HL-60/S4 (cell line): ENCODE results near the gene KLHDC1.
"Not testable (repeated sequence)": the region's sequence is repeated elsewhere in the genome, so short reads cannot be mapped to it uniquely, and the experiment has no call there.

Experiments used
- in situ Hi-C: fragments of 300-500 bp; cut with MboI; formaldehyde crosslinking; loops from 2 replicates; pipeline ENCODE4 v1.14.3; 2022; ENCODE audit warnings: low sequenced_read_pairs

KLHDC1 gene, protein sequence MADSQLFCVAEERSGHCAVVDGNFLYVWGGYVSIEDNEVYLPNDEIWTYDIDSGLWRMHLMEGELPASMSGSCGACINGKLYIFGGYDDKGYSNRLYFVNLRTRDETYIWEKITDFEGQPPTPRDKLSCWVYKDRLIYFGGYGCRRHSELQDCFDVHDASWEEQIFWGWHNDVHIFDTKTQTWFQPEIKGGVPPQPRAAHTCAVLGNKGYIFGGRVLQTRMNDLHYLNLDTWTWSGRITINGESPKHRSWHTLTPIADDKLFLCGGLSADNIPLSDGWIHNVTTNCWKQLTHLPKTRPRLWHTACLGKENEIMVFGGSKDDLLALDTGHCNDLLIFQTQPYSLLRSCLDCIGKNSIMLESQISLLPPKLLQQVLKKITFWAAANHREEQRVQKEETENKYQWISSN

DNA sequence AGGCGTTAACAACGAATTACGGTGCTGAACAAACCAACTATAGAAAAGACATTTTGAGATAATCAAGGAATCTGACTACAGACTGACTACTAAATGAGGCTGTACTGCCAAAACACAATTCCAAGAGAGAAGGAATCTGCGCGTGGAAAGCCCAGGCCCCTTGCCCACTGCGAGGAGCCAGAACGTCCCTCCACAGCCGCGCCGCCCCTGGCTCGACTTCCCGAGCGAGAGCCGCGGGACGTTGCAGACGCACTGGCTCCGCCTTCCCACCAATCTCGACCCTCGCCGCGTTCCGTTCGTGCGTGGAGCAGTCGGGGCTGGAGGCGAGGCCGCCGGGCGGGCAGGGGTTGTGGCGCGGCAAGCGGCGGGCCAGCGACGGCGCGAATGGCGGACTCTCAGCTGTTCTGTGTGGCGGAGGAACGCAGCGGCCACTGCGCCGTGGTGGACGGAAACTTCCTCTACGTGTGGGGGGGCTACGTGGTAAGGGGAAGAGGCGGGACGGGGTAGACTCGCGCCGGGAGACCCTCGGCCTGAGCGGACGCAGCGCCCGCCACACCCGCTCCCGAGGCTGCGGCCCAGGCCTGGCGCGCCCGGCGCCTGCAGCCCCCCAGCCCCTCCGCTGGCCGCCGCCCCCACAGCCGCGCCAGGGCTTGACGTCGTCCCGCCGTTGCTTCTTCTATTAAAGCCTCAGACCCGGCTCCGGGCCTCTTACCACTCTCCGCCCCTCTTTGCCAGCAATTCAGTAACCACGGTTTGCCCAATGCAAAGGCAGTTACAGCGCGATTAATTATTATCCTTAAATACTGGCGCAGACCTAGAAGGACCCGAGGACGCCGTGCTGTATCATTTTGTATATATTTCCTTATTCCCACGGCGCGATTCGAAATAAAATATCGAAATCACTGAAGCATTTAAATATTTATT, at the start of gene KLHDC1:
Gene KLHDC1, plus strand, starts transcription at position 310 of the 924 bp plus-strand sequence. Its CDS starts 75 bp downstream, at position 385.
- in situ Hi-C loops, result no loop called here

DNA sequence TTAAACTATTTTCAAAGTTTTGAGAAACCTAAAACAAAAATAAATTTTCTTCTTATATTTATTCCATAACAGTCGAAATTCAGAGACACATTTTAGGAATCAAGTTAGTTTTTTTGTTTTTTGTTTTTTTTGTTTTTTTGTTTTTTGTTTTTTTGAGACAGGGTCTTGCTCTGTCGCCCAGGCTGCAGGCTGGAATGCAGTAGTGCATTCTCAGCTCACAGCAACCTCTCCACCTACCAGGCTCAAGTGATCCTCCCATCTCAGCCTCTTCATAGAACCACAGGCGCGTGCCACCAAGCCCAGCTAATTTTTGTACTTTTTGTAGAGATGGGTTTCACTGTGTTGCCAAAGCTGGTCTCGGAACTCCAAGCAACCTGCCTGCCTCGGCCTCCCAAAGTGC, 39.4 kb upstream of the KLHDC1 start:
- in situ Hi-C loops, result no loop called here

DNA sequence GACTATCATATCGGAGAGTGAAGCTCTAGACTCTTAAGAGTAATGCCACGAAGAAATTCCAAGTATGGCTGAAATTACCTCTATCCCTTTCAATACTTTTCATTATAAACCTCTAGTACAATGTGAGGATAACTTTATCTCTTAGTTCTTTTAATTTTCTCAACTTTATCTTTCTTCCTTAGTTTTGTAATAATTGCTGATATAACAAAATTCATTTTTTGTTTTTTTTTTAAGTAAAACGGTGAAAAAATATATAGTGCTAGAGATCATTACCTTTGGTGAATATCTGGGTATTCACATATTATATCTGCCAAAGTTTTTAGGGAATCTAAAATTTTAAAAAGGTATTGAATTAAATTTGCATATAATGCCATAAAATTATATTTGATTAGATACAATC, 38.4 kb upstream of the KLHDC1 start:
- in situ Hi-C loops, result no loop called here

DNA sequence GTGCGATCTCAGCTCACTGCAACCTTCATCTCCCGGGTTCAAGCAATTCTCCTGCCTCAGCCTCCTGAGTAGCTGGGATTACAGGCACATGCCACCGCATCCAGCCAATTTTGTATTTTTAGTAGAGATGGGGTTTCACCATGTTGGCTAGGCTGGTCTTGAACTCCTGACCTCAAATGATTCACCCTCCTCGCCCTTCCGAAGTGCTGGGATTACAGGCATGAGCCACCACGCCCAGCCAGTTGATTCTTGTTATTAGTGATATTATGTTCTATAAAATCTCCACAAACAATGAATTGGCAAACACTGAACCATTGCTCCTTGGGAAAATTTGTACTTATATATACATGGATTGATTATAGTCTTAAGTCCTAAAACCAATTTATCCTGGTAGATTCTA, 35.4 kb upstream of the KLHDC1 start:
- in situ Hi-C loops, result not testable (repeated sequence)

DNA sequence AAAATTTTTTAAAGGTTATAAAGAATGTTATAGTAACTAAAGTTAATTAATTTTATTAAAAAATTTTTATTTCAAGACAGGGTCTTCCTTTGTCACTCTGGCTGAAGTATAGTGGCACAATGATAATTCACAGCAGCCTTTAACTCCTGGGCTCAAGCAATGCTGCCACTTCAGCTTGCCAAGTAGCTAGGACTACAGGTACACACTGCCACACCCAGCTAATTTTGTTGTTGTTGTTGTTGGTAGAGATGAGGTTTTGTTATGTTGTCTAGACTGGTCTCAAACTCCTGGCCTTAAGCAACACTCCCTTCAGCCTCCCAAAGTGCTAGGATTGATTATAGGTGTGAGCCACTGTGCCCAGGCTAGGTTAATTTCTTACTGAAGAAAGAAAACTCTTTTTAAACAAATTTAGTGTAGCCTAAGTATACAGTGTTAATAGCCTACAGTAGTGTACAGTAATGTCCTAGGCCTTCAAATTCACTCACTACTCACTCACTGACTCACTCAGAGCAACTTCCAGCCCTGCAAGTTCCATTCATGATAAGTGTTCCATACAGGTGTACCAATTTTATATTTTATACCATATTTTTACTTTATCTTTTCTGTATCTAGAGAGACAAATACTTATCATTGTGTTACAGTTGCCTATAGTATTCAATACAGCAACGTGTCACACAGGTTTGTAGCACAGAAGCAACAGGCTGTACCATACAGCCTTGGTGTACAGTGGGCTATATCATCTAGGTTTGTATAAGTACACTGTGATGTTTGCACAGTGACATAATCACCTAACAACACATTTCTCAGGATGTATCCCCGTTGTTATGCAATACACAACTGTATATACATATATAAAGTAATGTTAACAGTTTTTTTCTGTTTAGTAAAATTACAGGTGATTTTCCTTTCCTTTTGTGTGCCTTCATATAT, 33.1 kb upstream of the KLHDC1 start:
- in situ Hi-C loops, result no loop called here

DNA sequence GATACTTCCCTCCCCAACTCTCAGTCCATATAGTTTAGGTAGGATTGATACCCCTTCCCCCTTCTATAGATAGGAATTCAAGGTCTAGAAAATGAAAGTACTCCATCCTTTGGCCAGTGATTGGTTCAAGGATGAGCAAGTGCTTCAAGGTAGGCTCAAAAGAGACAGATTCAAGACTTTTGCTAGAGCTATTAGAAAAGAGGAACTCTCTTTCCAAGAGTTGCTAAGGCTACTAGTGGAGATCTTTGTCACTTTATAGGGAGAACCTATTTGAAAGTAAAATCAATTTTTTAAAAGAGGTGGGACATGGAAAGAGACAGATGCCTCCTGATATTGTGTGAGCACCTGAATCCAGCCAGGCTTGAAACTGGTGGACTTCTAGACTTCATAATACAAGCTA, 22.4 kb upstream of the KLHDC1 start:
- in situ Hi-C loops, result no loop called here

GRCh38 chr14:49673586-49673985, 19.3 kb upstream of the KLHDC1 start:
- in situ Hi-C loops, result no loop called here

- in situ Hi-C loops, result no loop called here
Observed at GRCh38 chr14:49677643-49678042, 15.3 kb upstream of the KLHDC1 start.

GRCh38 chr14:49679271-49679670, 13.6 kb upstream of the KLHDC1 start:
- in situ Hi-C loops, result no loop called here

DNA sequence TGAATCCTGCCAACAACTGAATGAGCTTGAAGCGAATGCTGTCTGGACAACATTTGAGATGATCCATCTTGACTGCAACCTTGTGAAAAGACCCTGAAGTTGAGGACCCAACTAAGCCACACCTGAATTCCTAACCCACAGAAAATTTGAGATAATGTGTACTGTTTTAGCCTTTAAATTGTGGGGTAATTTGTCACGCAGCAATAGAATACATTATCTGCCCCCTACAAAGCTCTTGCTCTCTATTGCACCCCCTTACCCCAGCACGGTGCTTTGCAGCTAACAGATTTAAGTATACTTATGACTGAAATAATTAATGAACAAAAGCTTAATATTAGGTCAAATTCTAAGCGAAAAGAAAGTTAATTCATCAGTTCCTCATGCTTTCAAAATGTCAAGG, 6.5 kb upstream of the KLHDC1 start:
- in situ Hi-C loops, result no loop called here

DNA sequence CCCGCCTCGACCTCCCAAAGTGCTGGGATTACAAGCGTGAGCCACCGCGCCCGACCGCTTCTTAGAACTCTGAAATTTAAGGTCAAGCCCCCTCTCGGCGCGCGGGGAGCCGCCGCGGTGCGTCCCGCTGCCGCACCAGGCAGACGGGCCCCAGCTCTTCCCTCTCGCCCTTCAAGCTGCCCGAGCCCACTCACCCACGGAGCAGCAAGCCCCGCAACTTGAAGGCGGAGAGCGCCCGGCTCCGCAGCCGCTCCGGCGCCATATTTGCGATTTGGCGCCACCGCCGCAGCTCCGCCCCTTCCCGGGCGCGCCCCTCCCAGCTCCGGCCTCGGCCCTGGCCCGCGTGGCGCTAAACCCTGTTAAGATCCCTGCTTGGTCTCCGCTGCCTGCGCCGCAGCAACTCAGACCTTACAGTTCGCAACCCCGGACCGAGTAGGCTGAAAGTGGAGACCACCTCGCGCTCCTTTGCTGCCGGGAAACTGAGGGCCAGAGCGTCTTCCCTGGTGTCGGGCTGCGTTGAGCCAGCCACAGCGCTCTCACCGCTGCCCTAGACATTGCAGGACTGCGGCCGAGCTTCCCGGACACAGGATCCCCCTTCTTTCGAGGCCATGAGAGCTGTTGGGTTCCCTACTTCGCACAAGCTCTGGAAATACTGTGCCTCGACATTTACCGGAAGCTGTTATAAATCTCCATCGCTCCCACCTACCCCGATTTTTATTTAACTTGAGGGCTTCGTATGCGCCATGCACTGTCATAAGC, 4.8 kb upstream of the KLHDC1 start, which contains the start of gene POLE2:
Gene POLE2, minus strand, starts transcription at position 273 of the 759 bp plus-strand sequence. Its CDS starts 11 bp downstream, at position 262.
- in situ Hi-C loops, result no loop called here

DNA sequence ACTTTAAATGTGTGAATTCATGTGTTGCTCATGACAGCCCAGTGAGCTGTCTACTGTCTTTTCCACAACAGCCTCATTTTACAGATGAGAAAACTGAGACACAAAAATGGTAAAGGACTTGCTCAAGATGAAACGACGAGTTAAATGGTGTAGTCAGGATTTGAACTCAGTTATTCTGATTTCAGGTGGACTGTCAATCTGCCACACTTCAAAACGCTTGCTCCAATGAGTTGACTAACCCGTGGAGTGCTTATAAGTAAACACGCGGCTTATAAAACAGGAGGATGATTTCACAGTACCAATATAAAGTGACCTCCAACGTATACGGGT, 4.3 kb upstream of the KLHDC1 start:
- in situ Hi-C loops, result no loop called here

DNA sequence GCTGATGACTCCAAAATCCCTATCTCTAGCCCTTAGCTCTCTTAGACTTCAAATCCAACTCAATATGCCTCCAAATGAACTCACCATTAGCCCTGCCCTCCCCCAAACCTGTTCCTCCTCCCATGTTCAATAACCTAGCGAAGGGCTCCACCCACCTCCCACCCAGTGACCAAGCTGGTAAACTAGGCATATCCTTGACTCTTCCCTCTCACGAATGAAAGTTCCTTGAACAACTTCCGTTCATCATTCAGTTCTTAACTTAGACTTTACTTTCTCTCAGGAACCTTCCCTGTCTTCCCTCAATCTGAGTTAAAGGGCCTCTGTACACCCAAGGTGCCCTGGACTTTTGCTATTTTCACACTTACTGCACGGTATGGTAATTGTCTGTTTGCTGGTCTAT, 1.9 kb upstream of the KLHDC1 start:
- in situ Hi-C loops, result no loop called here

DNA sequence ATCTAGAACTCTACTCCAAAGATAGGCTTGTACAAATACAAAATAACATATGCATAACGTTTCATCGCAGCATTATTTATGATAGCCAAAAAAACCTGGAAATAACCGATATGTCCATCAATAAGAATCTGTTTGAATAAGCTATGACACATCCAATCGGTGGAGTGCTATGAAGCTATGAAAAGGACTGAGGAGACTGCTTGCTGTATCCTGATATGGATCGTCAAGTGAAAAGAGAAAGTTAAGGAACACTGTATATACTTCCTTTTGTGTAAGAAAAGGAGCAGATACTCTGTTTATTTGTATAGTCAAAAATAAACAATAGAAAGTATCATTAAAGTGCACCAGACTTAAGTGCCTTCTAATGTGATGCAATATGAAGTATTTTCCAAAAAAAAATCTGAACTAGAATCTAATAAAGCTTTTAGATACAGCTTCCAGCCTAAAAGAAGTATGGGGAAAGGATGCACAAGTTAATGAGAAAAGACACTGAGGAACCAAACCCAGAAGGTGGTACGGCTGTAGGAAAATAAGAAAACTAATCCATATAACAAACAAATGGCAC, 645 bp upstream of the KLHDC1 start:
- in situ Hi-C loops, result no loop called here

DNA sequence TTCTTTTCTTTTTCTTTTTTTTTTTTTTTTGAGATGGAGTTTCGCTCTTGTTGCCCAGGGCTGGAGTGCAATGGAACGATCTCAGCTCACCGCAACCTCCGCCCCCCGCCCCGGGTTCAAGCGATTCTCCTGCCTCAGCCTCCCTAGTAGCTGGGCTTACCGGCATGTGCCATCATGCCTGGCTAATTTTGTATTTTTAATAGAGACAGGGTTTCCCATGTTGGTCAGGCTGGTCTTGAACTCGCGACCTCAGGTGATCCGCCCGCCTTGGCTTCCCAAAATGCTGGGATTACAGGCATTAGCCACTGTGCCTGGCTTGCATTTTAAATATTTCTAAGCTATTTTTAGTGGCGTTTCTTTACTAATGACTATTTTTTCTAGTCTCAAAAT, 810 bp downstream of the KLHDC1 start:
- in situ Hi-C loops, result not testable (repeated sequence)

- in situ Hi-C loops, result no loop called here
Observed at GRCh38 chr14:49702725-49703124, 9.8 kb downstream of the KLHDC1 start.

DNA sequence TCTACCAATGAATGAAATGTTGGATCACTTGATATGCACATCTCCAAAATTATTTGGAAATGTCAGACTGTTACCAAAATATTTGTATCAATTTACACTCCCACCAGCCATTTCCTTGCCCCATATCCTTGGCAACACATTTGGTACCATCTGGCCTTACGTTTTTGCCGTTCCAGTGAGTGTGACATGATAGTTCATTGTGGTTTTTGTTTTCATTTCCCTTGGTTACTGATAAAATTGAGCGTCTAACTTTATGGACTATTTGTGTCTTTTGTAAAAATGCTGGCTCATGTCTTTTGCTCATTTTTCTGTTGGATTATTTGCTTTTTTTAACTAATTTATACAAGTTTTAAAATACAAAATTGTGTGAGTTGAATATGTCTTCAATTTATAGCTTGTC, 11.0 kb downstream of the KLHDC1 start:
- in situ Hi-C loops, result no loop called here

- in situ Hi-C loops, result not testable (repeated sequence)
Observed at GRCh38 chr14:49704471-49704870, 11.6 kb downstream of the KLHDC1 start.

DNA sequence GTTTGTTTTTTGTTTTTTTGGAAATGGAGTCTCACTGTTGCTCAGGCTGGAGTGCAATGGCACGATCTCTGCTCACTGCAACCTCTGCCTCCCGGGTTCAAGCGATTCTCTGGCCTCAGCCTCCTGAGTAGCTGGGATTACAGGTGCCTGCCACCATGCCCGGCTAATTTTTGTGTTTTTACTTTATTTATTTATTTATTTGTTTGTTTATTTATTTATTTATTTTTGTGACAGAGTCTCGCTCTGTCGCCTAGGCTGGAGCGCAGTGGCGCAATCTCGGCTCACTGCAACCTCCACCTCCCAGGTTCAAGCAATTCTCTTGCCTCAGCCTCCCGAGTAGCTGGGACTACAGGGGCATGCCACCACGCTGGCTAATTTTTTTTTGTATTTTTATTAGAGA, 18.1 kb downstream of the KLHDC1 start:
- in situ Hi-C loops, result not testable (repeated sequence)

DNA sequence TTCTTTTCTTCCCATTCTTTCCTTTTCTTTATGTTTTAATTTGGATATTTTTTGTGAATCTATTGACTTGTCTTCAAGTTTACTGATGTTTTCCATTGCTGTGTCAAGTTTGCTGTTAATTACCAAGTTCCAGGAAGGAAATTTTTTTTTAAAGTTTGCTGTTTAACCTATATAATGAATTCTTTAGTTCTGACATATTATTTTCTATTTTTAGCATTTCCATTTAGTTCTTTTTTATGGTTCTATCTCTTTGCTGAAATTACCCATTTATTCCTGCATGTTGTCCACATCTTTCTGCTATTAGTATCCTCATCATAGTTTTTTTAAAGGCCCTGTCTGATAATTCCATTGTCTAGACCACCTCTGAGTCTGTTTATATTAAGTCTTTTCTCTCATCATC, 27.8 kb downstream of the KLHDC1 start:
- in situ Hi-C loops, result no loop called here
